GM10248 (cell line): Measurements from ENCODE around the gene RTP2.

Source experiments
- CTCF ChIA-PET: fragments of 300-600 bp; sonication (Branson Sonifier 250); formaldehyde crosslinking; extraction: SDS; loops from one replicate; lab custom pipeline; 2021; ENCODE audit warnings: antibody characterized with exemption; lab: Yijun Ruan, JAX
- POLR2A ChIA-PET: fragments of 350-650 bp; sonication (Branson Sonifier 250); formaldehyde crosslinking; extraction: SDS; loops from one replicate; lab custom pipeline; 2020; ENCODE audit warnings: antibody characterized with exemption; lab: Yijun Ruan, JAX
- DNase-seq: peaks from one replicate; pipeline ENCODE4 v3.0.0; 2012; ENCODE audit errors: extremely low spot score
- CTCF ChIP-seq: IDR thresholded peaks from 2 replicates; pipeline ENCODE4 v1.5.1; 2012; ENCODE audit warnings: mild to moderate bottlenecking, low read depth; ENCODE audit errors: extremely low read depth, missing control alignments, control extremely low read depth

The RTP2 gene

GRCh38 chr3:187673012-187673411, 29.3 kb downstream of the RTP2 start:
- POLR2A ChIA-PET: no interaction called here
- no peak for TF ChIP-seq CTCF
- no peak for DNase-seq
- CTCF ChIA-PET: interaction anchor here (2.2 to 19.2 kb wide), 2 partner anchors 9 to 348 kb away, joined by 6 to 653 read pairs; no protein-coding TSS in a partner anchor

- no peak for DNase-seq
- CTCF ChIA-PET: interaction anchor here (3.7 to 6.3 kb wide), 2 partner anchors 9 to 351 kb away, joined by 32 to 69 read pairs; no protein-coding TSS in a partner anchor
- TF ChIP-seq CTCF: no peak
- POLR2A ChIA-PET: no interaction called here
These were observed 32.5 kb downstream of the RTP2 start, which contains the start of gene SST for GRCh38 chr3:187669675-187670504. Gene SST, minus strand, starts transcription at chr3:187670394. Its CDS starts 103 bp downstream, at chr3:187670291.

GRCh38 chr3:187667526-187667925, 34.8 kb downstream of the RTP2 start:
- TF ChIP-seq CTCF: no peak
- CTCF ChIA-PET: interaction anchor here (1.0 to 6.3 kb wide), 8 partner anchors 11 to 449 kb away, joined by 3 to 69 read pairs (median 4); no protein-coding TSS in a partner anchor
- POLR2A ChIA-PET: no interaction called here
- no peak for DNase-seq

- no peak for DNase-seq
- POLR2A ChIA-PET: no interaction called here
- CTCF ChIA-PET: interaction anchor here (6.3 kb wide), 1 partner anchor 13 kb away, joined by 69 read pairs; no protein-coding TSS in a partner anchor
- no peak for TF ChIP-seq CTCF
These were observed 36.5 kb downstream of the RTP2 start for GRCh38 chr3:187665764-187666402.

- TF ChIP-seq CTCF: no peak
- no peak for DNase-seq
- POLR2A ChIA-PET: no interaction called here
- CTCF ChIA-PET: interaction anchor here (1.1 to 3.1 kb wide), 4 partner anchors 14 to 346 kb away, joined by 3 to 22 read pairs (median 5); no protein-coding TSS in a partner anchor
These were observed 37.3 kb downstream of the RTP2 start for GRCh38 chr3:187665010-187665409.

- ChIA-PET CTCF (interaction anchor here (1.3 to 3.1 kb wide), 2 partner anchors 16 to 345 kb away, joined by 3 to 22 read pairs; no protein-coding TSS in a partner anchor), POLR2A (no interaction called here)
- DNase-seq: no peak
- no peak for TF ChIP-seq CTCF
These were observed 39.4 kb downstream of the RTP2 start for GRCh38 chr3:187662848-187663409.
